Measurements from ENCODE around the gene PGBD5.
"Not testable (repeated sequence)": the region's sequence is repeated elsewhere in the genome, so short reads cannot be mapped to it uniquely, and the experiment has no call there.

Gene PGBD5, protein sequence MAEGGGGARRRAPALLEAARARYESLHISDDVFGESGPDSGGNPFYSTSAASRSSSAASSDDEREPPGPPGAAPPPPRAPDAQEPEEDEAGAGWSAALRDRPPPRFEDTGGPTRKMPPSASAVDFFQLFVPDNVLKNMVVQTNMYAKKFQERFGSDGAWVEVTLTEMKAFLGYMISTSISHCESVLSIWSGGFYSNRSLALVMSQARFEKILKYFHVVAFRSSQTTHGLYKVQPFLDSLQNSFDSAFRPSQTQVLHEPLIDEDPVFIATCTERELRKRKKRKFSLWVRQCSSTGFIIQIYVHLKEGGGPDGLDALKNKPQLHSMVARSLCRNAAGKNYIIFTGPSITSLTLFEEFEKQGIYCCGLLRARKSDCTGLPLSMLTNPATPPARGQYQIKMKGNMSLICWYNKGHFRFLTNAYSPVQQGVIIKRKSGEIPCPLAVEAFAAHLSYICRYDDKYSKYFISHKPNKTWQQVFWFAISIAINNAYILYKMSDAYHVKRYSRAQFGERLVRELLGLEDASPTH

DNA sequence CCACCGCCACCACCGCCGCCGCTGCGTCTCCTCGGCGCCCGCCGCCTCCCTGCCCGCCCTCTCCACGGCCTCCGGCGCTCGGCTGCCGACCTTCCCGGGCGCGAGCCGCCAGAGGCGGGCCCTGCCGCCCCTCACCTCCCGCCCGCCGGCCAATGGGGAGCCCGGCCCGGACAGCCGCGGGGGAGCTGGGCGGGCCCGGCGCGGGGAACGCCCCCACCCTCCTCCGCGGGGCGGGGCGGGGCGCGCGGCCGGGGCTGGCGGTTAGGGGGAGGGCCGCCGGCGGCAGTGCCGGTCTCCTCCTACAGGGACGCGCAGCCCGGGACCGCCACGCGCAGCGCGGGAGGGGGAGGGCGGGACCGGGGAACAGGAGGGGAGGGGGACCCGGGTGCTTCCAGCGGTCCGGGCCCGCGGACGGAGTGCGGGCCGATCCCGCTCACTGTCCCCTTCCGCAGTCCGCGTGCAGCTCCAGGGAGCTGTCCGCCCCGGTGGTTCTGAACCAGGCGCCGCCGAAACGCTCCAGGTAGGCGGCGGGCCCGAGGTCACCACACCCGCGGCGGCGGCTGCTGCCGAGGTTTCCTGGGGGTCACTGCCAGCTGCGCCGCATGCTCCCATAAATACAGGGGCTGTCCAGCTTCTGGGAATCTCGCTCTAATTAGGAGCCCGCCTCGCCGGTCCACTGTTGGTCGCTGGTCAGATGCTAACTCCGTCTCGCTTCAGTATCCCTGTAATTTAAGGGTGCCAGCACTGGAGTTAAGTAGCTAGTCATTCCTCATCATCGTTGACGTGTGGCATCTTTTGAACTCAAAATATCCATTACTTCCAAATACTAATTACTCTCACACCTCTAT, at the start of gene PGBD5:
PGBD5 (minus strand) TSS at position 87 of the 848 bp plus-strand sequence. CDS start 404 bp downstream, outside the sequence.
- Mint-ChIP-seq H3K27ac (no peak within 1 kb of the TSS), H3K27me3 (peaks cover 50 to 60% of the 10 kb centered on the region in 2 donors), H3K4me1 (peaks cover 7 to 11% of the 10 kb centered on the region in 2 donors), H3K36me3 (no peaks in the 10 kb centered on the region), H3K9me3 (no peaks in the 10 kb centered on the region), H3K4me3 (peak within 1 kb of the TSS; percentile 61 to 67)
- ATAC-seq (replicated peaks): peak; percentile 91
- peak; percentile 52 for DNase-seq

DNA sequence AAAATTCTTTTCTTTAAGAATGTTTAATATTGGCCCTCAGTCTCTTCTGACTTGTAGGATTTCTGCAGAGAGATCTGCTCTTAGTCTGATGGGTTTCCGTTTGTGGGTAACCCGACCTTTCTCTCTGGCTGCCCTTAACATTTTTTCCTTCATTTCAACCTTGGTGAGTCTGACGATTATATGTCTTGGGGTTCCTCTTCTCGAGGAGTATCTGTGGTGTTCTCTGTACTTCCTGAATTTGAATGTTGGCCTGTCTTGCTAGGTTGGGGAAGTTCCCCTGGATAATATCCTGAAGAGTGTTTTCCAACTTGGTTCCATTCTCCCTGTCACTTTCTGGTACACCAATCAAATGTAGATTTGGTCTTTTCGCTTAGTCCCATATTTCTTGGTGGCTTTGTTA, 48.8 kb upstream of the PGBD5 start:
- not testable (repeated sequence) for DNase-seq; H3K27ac Mint-ChIP-seq; H3K4me3 Mint-ChIP-seq; H3K36me3 Mint-ChIP-seq; ATAC-seq (replicated peaks); H3K4me1 Mint-ChIP-seq
- Mint-ChIP-seq H3K27me3 (peaks cover 56 to 61% of the 10 kb centered on the region in 2 donors), H3K9me3 (peaks cover 5 to 15% of the 10 kb centered on the region in 2 donors)

DNA sequence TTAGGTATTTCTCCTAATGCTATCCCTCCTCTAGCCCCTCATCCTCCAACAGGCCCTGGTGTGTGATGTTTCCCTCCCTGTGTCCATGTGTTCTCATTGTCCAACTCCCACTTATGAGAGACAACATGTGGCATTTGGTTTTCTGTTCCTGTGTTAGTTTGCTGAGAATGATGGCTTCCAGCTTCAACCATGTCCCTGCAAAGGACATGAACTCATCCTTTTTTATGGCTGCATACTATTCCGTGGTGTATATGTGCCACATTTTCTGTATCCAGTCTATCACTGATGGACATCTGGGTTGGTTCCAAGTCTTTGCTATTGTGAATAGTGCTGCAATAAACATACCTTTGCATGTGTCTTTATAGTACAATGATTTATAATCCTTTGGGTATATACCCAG, 44.6 kb upstream of the PGBD5 start:
- not testable (repeated sequence) for ATAC-seq (replicated peaks); H3K4me1 Mint-ChIP-seq; DNase-seq; H3K36me3 Mint-ChIP-seq; H3K4me3 Mint-ChIP-seq; H3K27ac Mint-ChIP-seq
- Mint-ChIP-seq H3K9me3 (peaks cover 7 to 13% of the 10 kb centered on the region in 2 donors), H3K27me3 (peaks cover 32 to 37% of the 10 kb centered on the region in 2 donors)

DNA sequence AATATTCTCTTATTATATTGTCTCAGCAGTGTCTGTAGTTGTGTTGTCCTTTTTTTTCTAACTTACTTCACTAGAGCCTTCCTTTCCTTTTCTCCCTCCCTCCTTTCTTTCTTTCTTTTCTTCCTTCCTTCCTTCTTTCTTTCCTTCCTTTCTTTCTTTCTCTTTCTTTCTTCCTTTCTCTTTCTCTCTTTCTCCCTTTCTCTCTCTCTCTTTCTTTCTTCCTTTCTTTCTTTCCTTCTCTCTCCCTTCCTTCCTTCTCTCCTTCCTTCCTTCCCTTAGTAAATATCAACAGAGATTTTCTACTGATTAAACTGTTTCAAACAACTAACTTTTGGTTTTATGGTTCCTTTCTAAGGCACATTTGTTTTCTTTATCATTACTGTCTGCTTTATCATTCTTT, 43.1 kb upstream of the PGBD5 start:
- no peak overlapping the region for H3K27ac Mint-ChIP-seq
- H3K4me1 Mint-ChIP-seq: no peaks in the 10 kb centered on the region
- no peak overlapping the region for H3K4me3 Mint-ChIP-seq
- DNase-seq: no peak
- peaks cover 7 to 10% of the 10 kb centered on the region in 2 donors for H3K9me3 Mint-ChIP-seq
- H3K36me3 Mint-ChIP-seq: peaks cover 0 to 7% of the 10 kb centered on the region in 2 donors
- ATAC-seq (replicated peaks): no peak
- peaks cover 22 to 23% of the 10 kb centered on the region in 2 donors for H3K27me3 Mint-ChIP-seq

DNA sequence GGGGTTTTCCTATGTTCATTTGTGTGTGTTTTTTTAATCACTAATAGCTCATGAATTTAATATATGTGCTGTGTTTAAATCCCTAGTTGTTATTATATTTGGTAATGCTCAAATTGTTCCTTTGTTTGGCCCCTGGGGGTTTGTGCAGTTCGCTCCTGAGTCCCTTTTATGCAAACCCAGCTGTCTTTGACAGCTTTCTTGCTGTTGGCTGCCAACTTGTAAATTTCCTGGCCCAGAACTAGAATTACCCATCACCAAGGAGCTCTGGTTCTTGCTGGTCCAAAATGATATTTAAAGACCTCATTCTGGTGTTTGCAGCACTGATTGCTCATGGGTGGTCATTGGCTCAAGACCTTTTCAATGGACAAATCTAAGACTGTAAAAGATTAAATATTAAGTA, 39.6 kb upstream of the PGBD5 start:
- Mint-ChIP-seq H3K9me3 (peaks cover 4 to 7% of the 10 kb centered on the region in 2 donors), H3K27me3 (peaks cover 16 to 18% of the 10 kb centered on the region in 2 donors), H3K4me3 (no peak overlapping the region), H3K36me3 (peaks cover 0 to 3% of the 10 kb centered on the region in 2 donors), H3K4me1 (no peaks in the 10 kb centered on the region), H3K27ac (no peak overlapping the region)
- no peak for DNase-seq
- ATAC-seq (replicated peaks): no peak

DNA sequence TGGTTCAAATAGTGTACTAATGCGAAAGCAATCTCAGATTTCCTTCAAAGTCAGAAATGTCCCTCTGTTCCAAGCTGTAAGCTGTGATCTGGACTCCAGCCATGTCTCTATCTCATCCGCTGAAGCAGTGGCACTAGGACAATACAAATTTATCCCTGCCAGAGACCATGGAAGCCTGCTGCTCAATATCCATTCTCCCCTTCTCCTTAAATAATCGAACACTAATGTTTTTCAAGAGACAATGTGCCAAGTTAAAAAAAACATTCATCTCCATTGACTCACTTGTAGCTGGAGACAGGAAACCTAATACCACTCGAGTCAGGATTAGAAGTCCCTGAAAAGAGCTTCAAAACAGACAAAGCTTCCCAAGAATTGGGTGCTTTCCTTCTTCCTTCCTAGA, 38.5 kb upstream of the PGBD5 start:
- Mint-ChIP-seq H3K27me3 (peaks cover 23 to 25% of the 10 kb centered on the region in 2 donors), H3K9me3 (peaks cover 3 to 4% of the 10 kb centered on the region in 2 donors), H3K4me3 (no peak overlapping the region), H3K4me1 (no peaks in the 10 kb centered on the region), H3K36me3 (peaks cover 0 to 2% of the 10 kb centered on the region in 2 donors), H3K27ac (no peak overlapping the region)
- DNase-seq: no peak
- ATAC-seq (replicated peaks): no peak

DNA sequence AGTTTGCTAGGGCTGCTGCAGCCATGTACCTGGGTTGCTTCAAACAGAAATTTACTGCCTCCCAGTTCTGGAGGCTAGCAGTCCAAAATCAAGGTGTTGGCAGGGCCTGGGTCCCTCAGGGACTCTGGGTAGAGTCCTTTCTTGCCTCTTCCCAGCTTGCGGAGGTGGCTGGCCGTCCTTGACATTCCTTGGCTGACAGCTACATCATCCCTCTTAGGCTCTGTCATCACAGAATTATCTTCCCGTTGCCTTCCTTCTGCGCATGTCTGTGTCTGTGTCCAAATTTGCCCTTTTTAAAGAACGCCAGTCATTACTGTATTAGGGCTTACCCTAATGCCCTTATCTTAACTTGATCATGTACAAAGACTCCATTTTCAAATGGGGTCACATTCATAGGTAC, 37.6 kb upstream of the PGBD5 start:
- Mint-ChIP-seq H3K9me3 (no peaks in the 10 kb centered on the region), H3K4me1 (peaks cover 0 to 1% of the 10 kb centered on the region in 2 donors), H3K27me3 (peaks cover 23 to 25% of the 10 kb centered on the region in 2 donors), H3K4me3 (no peak overlapping the region), H3K36me3 (no peaks in the 10 kb centered on the region), H3K27ac (no peak overlapping the region)
- DNase-seq (no peak), ATAC-seq (replicated peaks) (no peak)

DNA sequence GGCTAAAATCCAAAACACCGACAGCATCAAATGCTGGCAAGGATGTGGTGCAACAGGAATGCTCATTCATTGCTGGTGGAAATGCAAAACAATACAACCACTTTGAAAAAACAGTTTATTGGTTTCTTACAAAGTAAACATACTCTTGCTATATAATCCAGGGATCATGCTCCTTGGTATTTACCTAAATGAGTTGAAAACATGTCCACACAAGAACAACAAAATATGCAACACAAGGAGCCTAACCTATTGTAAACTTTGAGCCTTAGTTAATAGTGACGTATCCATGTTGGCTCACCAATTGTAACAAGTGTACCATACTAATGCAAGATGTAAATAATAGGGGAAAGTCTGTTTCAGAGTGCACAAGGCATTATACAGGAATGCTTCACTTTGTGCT, 37.2 kb upstream of the PGBD5 start:
- ATAC-seq (replicated peaks) (no peak), DNase-seq (no peak)
- Mint-ChIP-seq H3K4me3 (no peak overlapping the region), H3K9me3 (no peaks in the 10 kb centered on the region), H3K27ac (no peak overlapping the region), H3K27me3 (peaks cover 23 to 25% of the 10 kb centered on the region in 2 donors), H3K4me1 (peaks cover 0 to 4% of the 10 kb centered on the region in 2 donors), H3K36me3 (no peaks in the 10 kb centered on the region)

DNA sequence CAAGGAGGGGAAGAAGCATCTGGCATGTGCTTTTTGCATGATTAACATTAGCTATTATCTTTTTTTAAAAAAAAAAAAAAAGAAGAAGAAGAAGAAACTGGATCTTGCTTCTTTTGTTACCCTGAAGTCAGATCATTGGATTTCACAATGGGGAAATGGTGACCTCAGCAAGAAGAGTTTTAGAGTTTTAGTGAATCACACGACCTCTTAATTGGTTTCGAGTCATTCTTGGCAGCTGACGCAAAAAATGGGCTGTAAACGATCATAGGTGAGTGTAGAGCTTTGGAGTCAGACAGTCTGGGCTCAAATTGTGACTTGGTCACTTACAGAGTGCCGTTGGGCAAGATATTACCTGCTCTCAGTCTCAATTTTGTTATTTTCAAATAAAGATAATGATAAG, 33.3 kb upstream of the PGBD5 start:
- Mint-ChIP-seq H3K27me3 (peaks cover 34 to 45% of the 10 kb centered on the region in 2 donors), H3K9me3 (no peaks in the 10 kb centered on the region), H3K36me3 (no peaks in the 10 kb centered on the region), H3K27ac (no peak overlapping the region), H3K4me1 (peaks cover 0 to 4% of the 10 kb centered on the region in 2 donors), H3K4me3 (no peak overlapping the region)
- ATAC-seq (replicated peaks): no peak
- no peak for DNase-seq

DNA sequence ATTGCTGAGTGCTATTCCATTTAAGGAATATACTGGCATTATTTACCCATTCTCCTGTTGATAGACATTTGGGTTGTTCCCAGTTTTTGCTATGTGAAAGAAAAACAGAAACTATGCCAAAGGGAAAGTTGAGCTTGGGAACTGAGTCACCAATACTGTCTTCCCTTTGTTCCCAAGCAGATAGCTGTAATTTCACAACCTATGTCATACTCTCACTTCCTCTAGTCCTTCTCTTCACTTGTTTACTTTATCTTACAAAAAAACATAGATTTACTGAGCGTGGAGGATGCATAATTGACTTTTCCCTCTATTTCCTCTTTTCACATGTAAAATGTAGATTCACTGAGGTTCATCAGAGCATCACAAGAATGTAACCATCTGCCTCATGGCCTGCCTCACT, 32.4 kb upstream of the PGBD5 start:
- Mint-ChIP-seq H3K27ac (peak overlapping the region; percentile 53), H3K4me1 (peaks cover 0 to 4% of the 10 kb centered on the region in 2 donors), H3K4me3 (no peak overlapping the region), H3K9me3 (no peaks in the 10 kb centered on the region), H3K36me3 (no peaks in the 10 kb centered on the region), H3K27me3 (peaks cover 34 to 39% of the 10 kb centered on the region in 2 donors)
- peak; percentile 80 to 92 for ATAC-seq (replicated peaks)
- DNase-seq: no peak

DNA sequence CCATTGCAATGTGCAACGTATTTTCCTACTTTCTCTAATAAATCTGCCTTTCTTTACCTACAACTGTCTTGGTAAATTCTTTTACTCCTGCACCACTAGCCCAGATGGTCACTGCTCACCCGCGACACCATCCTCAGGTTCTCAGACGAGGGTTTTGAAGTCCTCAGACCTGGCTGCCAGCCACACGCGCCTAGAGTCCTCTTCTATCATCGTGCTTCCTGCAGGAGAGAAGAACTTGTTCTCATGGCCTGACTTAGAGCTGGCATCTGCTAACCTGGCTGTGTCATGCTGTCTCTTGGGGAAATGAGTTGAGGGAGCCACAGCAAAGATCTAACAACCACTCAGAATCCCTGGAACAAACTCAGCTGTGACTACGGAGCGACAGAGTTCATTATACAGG, 30.3 kb upstream of the PGBD5 start:
- Mint-ChIP-seq H3K36me3 (no peaks in the 10 kb centered on the region), H3K27ac (no peak overlapping the region), H3K4me1 (peaks cover 0 to 4% of the 10 kb centered on the region in 2 donors), H3K9me3 (no peaks in the 10 kb centered on the region), H3K27me3 (peaks cover 32 to 42% of the 10 kb centered on the region in 2 donors), H3K4me3 (no peak overlapping the region)
- ATAC-seq (replicated peaks) (no peak), DNase-seq (no peak)

DNA sequence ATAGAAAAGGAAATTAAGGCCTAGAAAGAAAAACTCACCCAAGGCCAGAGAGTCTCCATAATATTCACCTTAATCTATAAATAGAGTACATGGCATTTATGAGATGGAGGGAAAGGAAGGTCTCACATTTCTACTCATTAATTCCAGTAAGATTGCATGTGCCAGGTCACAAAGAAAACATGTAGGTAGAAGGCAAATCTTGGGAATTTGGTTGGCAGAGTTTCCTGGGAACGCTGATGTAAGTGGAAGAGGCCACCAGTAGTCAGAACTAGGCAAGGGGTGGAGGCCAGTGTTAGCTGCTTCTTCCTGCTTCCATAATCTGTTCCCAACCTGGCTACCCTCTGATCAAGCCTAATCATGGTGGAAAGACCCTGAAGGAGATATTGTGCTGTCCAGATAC, 29.2 kb upstream of the PGBD5 start:
- ATAC-seq (replicated peaks) (no peak), DNase-seq (no peak)
- Mint-ChIP-seq H3K9me3 (no peaks in the 10 kb centered on the region), H3K27me3 (peaks cover 21 to 30% of the 10 kb centered on the region in 2 donors), H3K4me1 (peaks cover 0 to 4% of the 10 kb centered on the region in 2 donors), H3K27ac (no peak overlapping the region), H3K4me3 (no peak overlapping the region), H3K36me3 (no peaks in the 10 kb centered on the region)

DNA sequence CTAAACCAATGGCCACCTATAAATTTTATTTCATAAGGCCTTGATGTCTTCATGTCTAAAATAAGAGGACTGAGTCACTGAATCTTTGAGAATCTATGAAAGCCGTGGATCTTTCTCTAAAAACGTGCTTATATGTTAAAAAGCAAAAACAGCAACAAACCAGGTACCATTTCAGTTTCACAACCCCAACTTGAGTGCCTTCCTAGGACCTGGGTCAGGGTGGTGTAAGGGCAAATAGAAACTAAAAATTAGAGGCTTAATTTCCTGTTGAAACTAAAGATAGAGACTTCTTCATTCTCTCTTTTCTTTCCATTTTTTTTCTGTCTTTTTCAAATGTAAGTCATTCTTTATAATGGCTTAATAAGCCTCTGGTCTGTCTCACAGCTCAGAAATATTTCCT, 27.2 kb upstream of the PGBD5 start:
- DNase-seq (no peak), ATAC-seq (replicated peaks) (no peak)
- Mint-ChIP-seq H3K27me3 (peaks cover 18 to 36% of the 10 kb centered on the region in 2 donors), H3K27ac (no peak overlapping the region), H3K4me3 (no peak overlapping the region), H3K36me3 (no peaks in the 10 kb centered on the region), H3K4me1 (no peaks in the 10 kb centered on the region), H3K9me3 (no peaks in the 10 kb centered on the region)
